ENCODE data around the gene PLCL1.

DNA sequence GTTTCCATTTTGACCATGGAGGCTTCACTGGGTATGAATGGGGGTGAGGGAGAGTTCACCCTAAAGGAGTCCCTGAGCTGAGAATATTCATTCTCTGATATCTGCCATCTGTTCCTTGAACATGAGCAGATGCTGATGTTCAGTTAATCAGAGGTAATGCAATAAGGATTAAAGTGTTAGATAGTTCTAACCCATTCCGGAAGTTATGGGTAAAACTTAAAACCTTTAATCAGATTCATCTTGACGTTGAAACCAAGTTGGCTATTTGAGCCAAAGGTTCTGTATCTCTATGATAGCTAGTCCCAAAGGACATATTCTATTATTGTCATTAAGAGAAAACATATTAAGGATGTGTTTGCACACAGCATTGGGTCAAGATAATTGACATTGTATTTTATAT, 268.9 kb downstream of the PLCL1 start:
- TF ChIP-seq, protein P1, sequence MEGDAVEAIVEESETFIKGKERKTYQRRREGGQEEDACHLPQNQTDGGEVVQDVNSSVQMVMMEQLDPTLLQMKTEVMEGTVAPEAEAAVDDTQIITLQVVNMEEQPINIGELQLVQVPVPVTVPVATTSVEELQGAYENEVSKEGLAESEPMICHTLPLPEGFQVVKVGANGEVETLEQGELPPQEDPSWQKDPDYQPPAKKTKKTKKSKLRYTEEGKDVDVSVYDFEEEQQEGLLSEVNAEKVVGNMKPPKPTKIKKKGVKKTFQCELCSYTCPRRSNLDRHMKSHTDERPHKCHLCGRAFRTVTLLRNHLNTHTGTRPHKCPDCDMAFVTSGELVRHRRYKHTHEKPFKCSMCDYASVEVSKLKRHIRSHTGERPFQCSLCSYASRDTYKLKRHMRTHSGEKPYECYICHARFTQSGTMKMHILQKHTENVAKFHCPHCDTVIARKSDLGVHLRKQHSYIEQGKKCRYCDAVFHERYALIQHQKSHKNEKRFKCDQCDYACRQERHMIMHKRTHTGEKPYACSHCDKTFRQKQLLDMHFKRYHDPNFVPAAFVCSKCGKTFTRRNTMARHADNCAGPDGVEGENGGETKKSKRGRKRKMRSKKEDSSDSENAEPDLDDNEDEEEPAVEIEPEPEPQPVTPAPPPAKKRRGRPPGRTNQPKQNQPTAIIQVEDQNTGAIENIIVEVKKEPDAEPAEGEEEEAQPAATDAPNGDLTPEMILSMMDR (IDR thresholded peaks at IDR 0.05), result no peak
- TF ChIP-seq ZFX (IDR thresholded peaks at IDR 0.05; ENCODE audit: borderline replicate concordance), result no peak

Measured in 22Rv1 (cell line).